ENCODE results near the gene CREBBP. TPM values are rescaled to one million over a fixed set of nuclear protein-coding genes. Genes with fewer than 3 reads are reported as not detected.

CREBBP gene
- total RNA-seq, 1 experiment from 2014 or later: 8.6 TPM

GRCh38 chr16:3762107-3762750 lies 118.3 kb downstream of the CREBBP start:
- DNase-seq (ENCODE audit: low read depth, low spot score): no peak
- in situ Hi-C loops (cut with HindIII; ENCODE audit: low pct_unique_long_range_greater_than_20kb, low sequenced_read_pairs): no loop called here

- DNase-seq (ENCODE audit: low read depth, low spot score): no peak
- in situ Hi-C loops (cut with HindIII; ENCODE audit: low pct_unique_long_range_greater_than_20kb, low sequenced_read_pairs): no loop called here
Measured at GRCh38 chr16:3761375-3762106, 119.0 kb downstream of the CREBBP start.

GRCh38 chr16:3760518-3760917 lies 120.0 kb downstream of the CREBBP start:
- in situ Hi-C loops (cut with HindIII; ENCODE audit: low pct_unique_long_range_greater_than_20kb, low sequenced_read_pairs): no loop called here
- DNase-seq (ENCODE audit: low read depth, low spot score): no peak

GRCh38 chr16:3759736-3760135 lies 120.8 kb downstream of the CREBBP start:
- in situ Hi-C loops (cut with HindIII; ENCODE audit: low pct_unique_long_range_greater_than_20kb, low sequenced_read_pairs): no loop called here
- DNase-seq (ENCODE audit: low read depth, low spot score): no peak

- in situ Hi-C loops (cut with HindIII; ENCODE audit: low pct_unique_long_range_greater_than_20kb, low sequenced_read_pairs): no loop called here
- no peak for DNase-seq (ENCODE audit: low read depth, low spot score)
Measured at GRCh38 chr16:3756113-3756512, 124.4 kb downstream of the CREBBP start.

GRCh38 chr16:3755249-3755648 lies 125.3 kb downstream of the CREBBP start:
- in situ Hi-C loops (cut with HindIII; ENCODE audit: low pct_unique_long_range_greater_than_20kb, low sequenced_read_pairs): no loop called here

GRCh38 chr16:3754772-3755171 lies 125.7 kb downstream of the CREBBP start:
- no peak for DNase-seq (ENCODE audit: low read depth, low spot score)
- in situ Hi-C loops (cut with HindIII; ENCODE audit: low pct_unique_long_range_greater_than_20kb, low sequenced_read_pairs): no loop called here

More at GRCh38 chr16:3755249-3755648, 125.3 kb downstream of the CREBBP start:
- DNase-seq (ENCODE audit: low read depth, low spot score): no peak

- in situ Hi-C loops (cut with HindIII; ENCODE audit: low pct_unique_long_range_greater_than_20kb, low sequenced_read_pairs): no loop called here
Measured at GRCh38 chr16:3754081-3754703, 126.3 kb downstream of the CREBBP start.

GRCh38 chr16:3752984-3753383 lies 127.5 kb downstream of the CREBBP start:
- DNase-seq (ENCODE audit: low read depth, low spot score): no peak
- in situ Hi-C loops (cut with HindIII; ENCODE audit: low pct_unique_long_range_greater_than_20kb, low sequenced_read_pairs): no loop called here

More at GRCh38 chr16:3754081-3754703, 126.3 kb downstream of the CREBBP start:
- no peak for DNase-seq (ENCODE audit: low read depth, low spot score)

- in situ Hi-C loops (cut with HindIII; ENCODE audit: low pct_unique_long_range_greater_than_20kb, low sequenced_read_pairs): no loop called here
- no peak for DNase-seq (ENCODE audit: low read depth, low spot score)
Measured at GRCh38 chr16:3751878-3752277, 128.6 kb downstream of the CREBBP start.

GRCh38 chr16:3748307-3748706 lies 132.2 kb downstream of the CREBBP start:
- in situ Hi-C loops (cut with HindIII; ENCODE audit: low pct_unique_long_range_greater_than_20kb, low sequenced_read_pairs): no loop called here

GRCh38 chr16:3745751-3746355 lies 134.7 kb downstream of the CREBBP start:
- in situ Hi-C loops (cut with HindIII; ENCODE audit: low pct_unique_long_range_greater_than_20kb, low sequenced_read_pairs): no loop called here
- no peak for DNase-seq (ENCODE audit: low read depth, low spot score)

More at GRCh38 chr16:3748307-3748706, 132.2 kb downstream of the CREBBP start:
- no peak for DNase-seq (ENCODE audit: low read depth, low spot score)

- in situ Hi-C loops (cut with HindIII; ENCODE audit: low pct_unique_long_range_greater_than_20kb, low sequenced_read_pairs): no loop called here
- no peak for DNase-seq (ENCODE audit: low read depth, low spot score)
Measured at GRCh38 chr16:3744018-3744417, 136.5 kb downstream of the CREBBP start.

- DNase-seq (ENCODE audit: low read depth, low spot score): no peak
- in situ Hi-C loops (cut with HindIII; ENCODE audit: low pct_unique_long_range_greater_than_20kb, low sequenced_read_pairs): no loop called here
Measured at GRCh38 chr16:3740934-3741333, 139.6 kb downstream of the CREBBP start.

- in situ Hi-C loops (cut with HindIII; ENCODE audit: low pct_unique_long_range_greater_than_20kb, low sequenced_read_pairs): no loop called here
Measured at GRCh38 chr16:3740186-3740585, 140.3 kb downstream of the CREBBP start.

GRCh38 chr16:3739636-3740035 lies 140.9 kb downstream of the CREBBP start:
- in situ Hi-C loops (cut with HindIII; ENCODE audit: low pct_unique_long_range_greater_than_20kb, low sequenced_read_pairs): no loop called here

More at GRCh38 chr16:3740186-3740585, 140.3 kb downstream of the CREBBP start:
- DNase-seq (ENCODE audit: low read depth, low spot score): no peak

GRCh38 chr16:3738541-3738940 lies 142.0 kb downstream of the CREBBP start:
- in situ Hi-C loops (cut with HindIII; ENCODE audit: low pct_unique_long_range_greater_than_20kb, low sequenced_read_pairs): no loop called here
- no peak for DNase-seq (ENCODE audit: low read depth, low spot score)

More at GRCh38 chr16:3739636-3740035, 140.9 kb downstream of the CREBBP start:
- no peak for DNase-seq (ENCODE audit: low read depth, low spot score)

GRCh38 chr16:3738128-3738527 lies 142.4 kb downstream of the CREBBP start:
- DNase-seq (ENCODE audit: low read depth, low spot score): no peak
- in situ Hi-C loops (cut with HindIII; ENCODE audit: low pct_unique_long_range_greater_than_20kb, low sequenced_read_pairs): no loop called here
